GM12875 (cell line): Measurements from ENCODE around the gene JAKMIP1.

Experiments
- H3K4me3 ChIP-seq: one replicate; pipeline ENCODE4 v1.5.1; 2011; ENCODE audit warnings: low read depth, low read length, control low read depth
- TF ChIP-seq, protein P1 (sequence below): IDR thresholded peaks from 2 replicates; pipeline ENCODE4 v1.5.1; 2011; ENCODE audit warnings: low read depth, mild to moderate bottlenecking, control low read depth, inconsistent platforms, low read length, moderate library complexity, borderline replicate concordance; ENCODE audit not compliant: insufficient read depth

Gene JAKMIP1

DNA sequence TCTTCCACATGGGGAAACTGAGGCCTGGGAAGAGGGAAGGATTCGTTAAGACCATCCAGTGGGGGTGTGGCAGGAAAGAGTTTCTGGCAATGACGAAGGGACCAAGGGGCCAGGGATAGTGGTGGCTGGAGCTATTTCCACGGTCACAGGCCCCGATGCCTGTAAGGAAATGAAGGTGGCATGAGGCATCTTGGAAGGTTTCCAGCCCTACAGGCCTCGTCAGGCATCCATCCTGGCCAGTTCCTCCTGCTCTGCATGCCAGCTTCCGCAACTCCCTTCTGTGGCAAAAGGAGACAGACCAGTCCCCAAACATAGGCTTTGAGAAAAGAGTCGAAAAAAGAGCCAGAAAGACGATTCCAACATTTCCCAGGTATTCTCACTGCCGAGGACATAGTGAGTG, 173.0 kb downstream of the JAKMIP1 start:
- H3K4me3 ChIP-seq, result no peak overlapping the region
- TF ChIP-seq, protein P1, sequence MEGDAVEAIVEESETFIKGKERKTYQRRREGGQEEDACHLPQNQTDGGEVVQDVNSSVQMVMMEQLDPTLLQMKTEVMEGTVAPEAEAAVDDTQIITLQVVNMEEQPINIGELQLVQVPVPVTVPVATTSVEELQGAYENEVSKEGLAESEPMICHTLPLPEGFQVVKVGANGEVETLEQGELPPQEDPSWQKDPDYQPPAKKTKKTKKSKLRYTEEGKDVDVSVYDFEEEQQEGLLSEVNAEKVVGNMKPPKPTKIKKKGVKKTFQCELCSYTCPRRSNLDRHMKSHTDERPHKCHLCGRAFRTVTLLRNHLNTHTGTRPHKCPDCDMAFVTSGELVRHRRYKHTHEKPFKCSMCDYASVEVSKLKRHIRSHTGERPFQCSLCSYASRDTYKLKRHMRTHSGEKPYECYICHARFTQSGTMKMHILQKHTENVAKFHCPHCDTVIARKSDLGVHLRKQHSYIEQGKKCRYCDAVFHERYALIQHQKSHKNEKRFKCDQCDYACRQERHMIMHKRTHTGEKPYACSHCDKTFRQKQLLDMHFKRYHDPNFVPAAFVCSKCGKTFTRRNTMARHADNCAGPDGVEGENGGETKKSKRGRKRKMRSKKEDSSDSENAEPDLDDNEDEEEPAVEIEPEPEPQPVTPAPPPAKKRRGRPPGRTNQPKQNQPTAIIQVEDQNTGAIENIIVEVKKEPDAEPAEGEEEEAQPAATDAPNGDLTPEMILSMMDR, result no peak

DNA sequence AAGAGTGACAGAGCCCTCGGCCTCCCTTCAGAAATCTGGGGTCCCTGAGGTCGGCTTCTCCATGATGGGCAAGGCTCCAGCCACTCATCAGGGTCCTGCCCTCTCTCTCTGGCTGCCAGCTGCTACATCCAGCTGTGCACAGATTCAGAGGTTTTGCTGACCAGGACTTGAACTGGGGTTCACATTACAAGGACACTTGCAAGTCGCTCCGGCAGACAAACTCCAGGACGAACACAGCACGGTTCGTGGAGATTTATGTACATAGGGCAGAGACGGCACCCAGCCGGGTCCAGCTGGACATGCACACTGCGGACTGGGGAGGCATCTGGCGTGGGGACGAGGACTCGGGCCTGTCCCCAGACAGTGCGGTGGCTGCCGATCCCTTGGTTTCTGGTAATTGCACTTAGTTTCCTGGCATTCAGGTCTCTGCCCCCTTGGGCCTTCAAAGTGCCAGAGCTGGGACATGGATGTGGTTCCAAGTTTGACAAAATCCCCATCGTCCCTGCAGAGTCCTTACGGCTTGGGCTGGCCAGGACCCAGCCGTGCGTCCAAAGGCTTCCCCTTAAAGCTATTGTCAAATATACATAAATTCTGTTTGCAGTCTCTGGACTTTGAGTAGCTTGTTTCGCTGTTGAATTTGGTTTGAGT, 175.9 kb downstream of the JAKMIP1 start:
- TF ChIP-seq, protein P1, result no peak
- no peak overlapping the region for H3K4me3 ChIP-seq

DNA sequence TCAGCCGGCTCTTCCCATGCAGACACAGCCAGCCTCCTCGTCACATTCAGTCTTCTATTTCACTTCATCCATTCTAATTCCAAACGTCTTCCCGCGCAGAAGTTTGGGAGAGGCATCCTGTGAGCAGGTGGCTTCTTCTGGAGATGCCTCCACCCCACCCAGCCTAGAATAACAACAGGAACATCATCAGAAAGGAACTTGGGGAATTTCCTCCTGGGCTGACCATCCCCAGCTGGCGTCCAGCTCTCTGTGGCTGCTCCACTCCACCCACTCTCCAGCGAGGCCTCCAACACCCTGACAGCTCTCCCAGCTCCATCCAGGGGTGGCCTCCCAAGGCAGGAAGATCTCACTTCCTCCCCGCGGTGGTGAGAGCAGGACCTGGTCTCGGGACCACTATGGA, 176.6 kb downstream of the JAKMIP1 start:
- no peak overlapping the region for H3K4me3 ChIP-seq
- TF ChIP-seq, protein P1, result no peak

GRCh38 chr4:6022607-6023288, 177.6 kb downstream of the JAKMIP1 start:
- TF ChIP-seq, protein P1, result no peak
- H3K4me3 ChIP-seq, result no peak overlapping the region

DNA sequence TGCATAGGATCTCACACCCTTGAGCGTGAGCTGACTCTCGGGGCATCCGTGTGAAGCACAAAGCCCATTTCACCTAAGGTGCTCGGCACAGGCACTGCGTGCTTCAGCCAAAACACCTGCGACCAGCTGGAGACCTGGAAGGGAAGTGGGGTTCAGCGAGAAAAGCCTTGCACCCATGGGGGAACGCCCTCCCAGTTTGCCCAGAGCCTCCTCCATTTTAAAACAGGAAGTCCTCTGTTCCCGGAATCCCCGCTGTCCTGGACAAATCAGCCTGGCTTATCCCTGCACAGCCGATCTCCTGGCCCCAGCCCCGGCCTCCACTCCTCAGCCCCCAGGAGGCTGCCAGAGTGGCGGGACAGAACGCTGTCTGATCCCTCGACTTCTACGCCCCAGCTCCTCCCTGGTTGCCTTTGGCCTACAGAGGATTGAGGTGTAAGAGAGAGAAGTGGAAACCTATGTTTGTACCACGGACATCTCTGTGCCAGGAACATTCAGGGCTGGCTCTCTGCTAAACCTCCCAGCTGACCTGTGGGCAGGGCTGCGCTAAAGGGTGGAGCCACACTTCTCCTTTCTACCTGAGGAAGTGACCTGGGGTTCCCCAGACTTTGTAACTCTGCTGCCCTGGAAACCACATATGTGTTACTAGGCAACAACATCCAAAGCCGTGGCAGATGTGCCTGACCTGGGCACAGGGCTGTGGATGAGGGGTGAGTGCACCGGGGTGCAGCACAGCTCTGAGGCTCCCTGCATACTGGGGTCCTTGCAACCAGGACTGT, 178.3 kb downstream of the JAKMIP1 start:
- no peak overlapping the region for H3K4me3 ChIP-seq
- TF ChIP-seq, protein P1, result no peak

DNA sequence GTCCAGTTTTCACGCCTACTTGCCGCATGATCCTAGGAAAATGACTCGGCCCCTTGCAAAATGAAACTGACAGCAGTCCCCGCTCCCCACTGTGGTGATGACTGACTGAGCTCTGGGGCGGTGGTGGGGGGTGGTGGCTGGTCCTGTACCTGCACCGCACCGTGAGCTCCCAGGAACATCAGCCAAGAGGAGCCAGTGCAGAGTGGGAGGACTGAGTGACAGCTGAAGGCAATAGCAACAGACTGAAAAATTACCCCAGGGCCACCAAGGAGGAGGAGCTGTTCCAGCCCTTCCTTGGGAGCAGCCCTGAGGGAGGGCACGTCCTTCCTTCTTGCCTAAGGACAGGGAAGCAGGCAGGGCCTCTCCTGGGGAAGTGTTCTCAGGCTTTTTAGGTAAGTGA, 179.7 kb downstream of the JAKMIP1 start:
- no peak overlapping the region for H3K4me3 ChIP-seq
- TF ChIP-seq, protein P1, result no peak
